HG03558 (cell line): ENCODE data around the gene LMX1B.
"Not testable (repeated sequence)": the region's sequence is repeated elsewhere in the genome, so short reads cannot be mapped to it uniquely, and the experiment has no call there.

Source experiments
- ATAC-seq: cut with Tn5 transposase; IDR thresholded peaks from one replicate; pipeline ENCODE4 v1.9.1; 2021; ENCODE audit warnings: moderate number of reproducible peaks; ENCODE audit not compliant: unreplicated experiment; ENCODE audit errors: extremely low read depth

Gene LMX1B

DNA sequence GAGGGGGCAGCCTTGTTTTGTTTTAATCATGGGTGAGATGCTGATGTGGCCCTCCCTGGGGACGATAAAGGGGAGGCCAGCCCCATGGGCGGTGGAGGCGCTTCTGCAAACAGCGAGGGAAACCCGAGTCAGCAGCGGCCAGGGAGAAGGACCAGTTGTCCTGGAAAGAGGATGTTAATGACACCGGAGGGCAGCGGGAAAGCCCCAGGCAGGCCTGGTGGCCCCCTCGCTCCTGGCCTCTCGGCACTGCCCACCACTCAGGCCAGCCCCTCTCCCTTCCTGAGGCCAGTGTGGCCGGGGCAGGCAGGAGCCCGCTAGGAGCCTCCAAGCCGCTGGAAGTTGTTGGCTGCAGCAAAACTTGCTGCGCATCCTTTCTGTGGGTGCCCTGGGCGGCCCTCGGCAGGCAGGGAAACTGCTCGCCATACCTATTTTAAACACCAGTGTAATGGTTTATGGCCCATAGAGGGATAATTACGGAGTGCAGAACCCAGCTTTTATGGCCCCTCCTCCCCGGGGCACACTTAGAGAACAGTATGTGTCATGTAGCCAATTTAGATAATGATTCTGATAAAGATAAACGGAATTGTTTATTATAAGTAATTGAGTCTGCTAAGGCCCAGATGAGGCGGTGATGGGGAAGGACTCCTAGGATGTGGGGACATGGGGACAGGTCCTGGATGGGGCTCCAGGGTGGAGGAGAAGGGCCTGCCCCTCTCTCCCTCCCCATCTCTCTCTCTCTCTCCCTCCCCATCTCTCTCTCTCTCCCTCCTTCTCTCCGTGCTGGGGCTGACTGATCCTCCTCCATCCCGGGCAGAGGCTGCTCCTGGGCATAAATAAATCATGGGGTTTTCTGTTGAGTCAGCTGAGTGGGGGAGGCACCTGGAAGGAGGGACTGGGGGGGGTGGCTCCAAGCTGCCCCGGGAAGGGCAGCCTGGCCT is 36.9 kb downstream of the LMX1B start:
- no peak for ATAC-seq

- no peak for ATAC-seq
Observed at GRCh38 chr9:126652140-126652582, 38.4 kb downstream of the LMX1B start.

- ATAC-seq = no peak
Observed at GRCh38 chr9:126654124-126654523, 40.4 kb downstream of the LMX1B start.

DNA sequence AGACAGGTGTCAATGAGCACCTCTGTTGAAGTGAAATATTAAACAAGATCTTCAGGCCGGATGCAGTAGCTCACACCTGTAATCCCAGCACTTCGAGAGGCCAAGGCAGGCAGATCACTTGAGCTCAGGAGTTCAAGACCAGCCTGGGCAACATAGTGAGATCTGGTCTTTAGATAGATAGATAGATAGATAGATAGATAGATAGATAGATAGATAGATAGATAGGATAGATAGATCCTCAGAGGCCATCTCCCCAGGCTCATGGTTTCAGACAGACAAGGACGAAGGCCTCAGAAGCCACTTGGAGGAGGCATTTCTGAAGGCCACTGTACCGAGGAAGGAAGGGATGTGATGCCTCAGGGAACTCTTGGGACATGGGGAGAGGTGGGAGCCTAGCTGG is 42.5 kb downstream of the LMX1B start:
- not testable (repeated sequence) for ATAC-seq

GRCh38 chr9:126658201-126658825 is 44.6 kb downstream of the LMX1B start:
- no peak for ATAC-seq

DNA sequence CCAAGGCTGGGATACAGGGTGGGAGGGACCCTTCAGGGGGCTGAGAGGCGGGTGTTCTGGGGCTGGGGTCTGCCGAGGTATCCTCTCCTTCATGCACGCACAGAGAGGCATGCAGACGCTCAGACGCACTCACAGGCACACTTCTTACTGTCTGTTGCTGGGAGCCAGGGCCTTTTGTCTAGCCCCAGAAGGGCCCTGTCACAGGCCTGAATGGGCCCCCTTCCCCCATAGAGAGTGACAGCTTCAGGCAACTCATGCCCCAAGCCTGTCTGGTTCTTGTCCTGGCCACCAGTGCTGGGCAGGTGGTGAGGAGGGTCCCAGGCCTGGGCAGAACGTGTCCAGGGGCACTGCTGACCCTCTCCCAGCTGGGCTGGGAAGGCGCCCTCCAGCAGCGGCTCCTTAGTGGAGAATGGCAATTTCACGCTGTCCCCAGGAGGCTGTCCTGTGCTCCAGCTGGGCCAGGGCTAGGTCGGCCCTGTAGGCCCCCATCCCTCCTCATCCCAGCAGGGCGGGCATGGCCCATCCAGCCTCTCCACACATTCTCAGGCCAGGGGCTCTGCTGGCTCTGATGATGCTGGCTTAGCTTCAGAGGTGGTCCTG is 45.3 kb downstream of the LMX1B start:
- no peak for ATAC-seq

- no peak for ATAC-seq
Observed at GRCh38 chr9:126661122-126661520, 47.4 kb downstream of the LMX1B start.

- no peak for ATAC-seq
Observed at GRCh38 chr9:126661521-126662251, 48.0 kb downstream of the LMX1B start.

DNA sequence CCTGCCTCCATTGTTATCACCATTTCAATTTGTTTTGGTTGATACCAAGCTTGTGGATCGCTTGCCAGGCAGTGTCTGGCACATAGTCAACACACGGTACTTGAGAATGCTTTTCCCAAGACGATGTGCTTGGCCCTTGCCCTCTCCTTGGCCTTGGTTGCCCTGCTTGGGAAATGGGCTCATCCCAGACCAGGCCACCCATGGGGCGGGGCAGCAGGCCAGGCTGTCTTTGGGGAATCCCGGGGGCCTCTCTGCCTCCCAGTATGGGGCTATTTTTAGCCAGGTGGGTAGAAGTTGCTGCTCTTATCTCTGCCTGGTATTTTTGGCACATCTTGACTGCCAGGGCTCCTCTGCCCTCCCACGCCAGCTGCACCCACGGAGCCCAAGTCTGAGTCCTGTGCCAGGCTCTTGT is 49.9 kb downstream of the LMX1B start:
- ATAC-seq = no peak

DNA sequence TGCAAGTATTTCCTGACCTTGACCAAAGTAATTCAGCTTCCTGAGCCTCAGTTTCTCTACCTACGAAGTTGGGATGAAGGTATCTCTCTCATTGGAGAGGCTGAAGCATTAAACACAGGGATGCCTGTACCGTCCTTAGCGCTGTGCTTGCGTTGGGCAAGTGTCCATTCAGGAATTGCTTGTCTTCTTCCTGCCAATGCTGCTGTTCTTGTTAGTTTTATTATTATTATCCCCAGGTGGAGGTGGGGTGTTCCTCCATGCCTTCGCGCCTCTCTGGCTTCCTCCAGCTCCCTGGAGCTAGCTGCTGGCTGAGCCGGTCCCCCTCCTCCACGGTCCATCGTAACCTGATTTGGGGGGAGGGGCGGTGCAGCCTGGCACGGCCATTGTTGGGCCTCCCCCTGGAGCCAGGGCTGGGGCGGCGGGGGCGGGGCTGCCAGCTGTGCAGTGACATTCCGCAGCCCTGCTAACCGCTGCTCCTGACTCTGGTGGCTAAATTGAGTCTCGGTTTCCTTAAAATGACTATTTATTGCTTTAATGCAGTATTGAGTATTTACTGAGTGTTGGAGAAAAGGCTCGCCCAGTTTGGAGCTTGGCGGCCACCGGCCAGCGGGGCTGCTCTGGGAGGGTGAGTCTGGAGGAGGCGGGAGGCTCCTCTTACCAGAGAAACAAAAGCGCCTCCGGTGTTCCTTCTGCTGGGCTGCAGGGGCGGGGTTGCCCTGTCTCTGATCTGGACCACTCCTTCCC is 51.3 kb downstream of the LMX1B start:
- ATAC-seq = no peak

DNA sequence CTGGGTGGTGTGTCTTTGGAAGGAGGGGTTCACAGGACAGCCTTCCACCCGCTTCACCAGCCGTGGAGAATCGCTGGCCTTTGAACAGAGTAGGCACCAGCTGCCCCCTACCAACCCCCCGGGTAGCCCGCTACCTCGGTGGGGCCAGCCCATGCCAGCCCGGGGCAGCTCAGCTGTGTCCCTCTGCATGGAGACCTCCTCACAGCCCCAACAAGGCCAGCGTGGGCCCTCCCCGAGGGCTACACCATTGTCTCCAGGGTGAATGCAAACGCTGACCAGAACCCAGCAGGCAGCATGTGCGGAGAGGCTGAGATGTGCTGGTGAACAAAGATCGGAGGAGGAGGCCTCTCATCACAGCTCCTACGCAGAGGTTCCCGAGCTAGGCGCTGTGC is 51.9 kb downstream of the LMX1B start:
- no peak for ATAC-seq

- ATAC-seq = no peak
Observed at GRCh38 chr9:126666155-126666803, 52.6 kb downstream of the LMX1B start.

DNA sequence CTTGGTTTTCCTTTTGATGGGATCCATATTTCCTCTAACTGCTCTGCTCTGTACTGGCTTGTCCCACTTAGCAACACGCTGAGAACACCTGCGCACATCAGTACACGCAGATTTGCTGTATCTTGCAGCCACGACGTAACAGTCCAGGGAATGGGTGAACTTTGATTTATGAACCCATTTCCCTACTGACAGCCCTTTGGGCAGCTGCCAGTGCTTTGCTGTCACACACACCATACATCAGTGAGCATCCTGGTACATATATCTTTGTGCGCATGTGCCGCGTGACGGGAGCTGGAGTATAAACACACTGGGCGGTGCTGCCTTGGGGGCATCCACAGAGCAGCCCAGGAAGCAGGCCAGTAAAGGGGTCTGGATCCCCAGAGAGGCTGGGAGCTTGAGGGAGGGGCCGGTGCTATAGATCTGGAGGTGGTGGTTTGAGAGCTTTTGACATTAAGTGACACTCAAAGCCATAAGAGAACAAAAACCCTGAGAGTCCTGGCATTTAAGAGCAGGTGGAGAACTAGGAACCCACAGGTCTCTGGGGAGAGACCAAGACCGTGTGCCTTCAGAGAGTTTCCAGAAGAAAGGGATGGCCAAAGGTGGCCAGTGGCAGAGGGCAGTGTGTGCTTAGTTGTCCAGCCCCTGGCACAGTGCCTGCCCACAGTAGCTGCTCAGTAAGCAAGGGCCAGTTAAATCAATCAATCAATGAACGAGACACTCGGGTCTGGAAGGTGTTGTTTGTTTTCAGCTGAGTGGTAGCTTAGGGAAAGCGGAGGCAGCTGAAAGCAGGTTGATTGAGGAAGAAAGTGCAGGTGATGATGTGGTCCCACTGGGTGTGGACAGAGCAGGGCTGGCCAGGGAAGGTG is 53.7 kb downstream of the LMX1B start:
- no peak for ATAC-seq

GRCh38 chr9:126668058-126668457 is 54.3 kb downstream of the LMX1B start:
- no peak for ATAC-seq

DNA sequence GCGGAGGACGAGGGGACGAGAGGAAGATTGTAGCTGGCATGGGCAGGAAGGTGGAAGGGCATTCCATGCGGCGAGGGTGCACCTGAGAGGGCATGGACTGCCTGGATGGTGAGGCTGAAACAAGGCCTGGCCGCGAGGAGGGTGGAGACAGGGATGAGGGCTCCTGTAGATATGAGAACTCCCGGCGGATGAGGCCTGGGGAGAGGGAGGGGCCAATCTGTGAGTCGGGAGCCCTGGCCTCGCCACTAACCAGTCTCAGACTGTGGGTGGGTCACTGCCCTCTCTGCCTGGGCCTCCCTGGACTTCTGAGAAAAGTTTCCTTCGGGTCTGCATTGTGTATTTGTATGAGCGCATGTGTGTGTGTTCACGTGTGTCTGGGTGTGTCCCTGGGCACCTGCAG is 55.4 kb downstream of the LMX1B start:
- ATAC-seq = no peak

DNA sequence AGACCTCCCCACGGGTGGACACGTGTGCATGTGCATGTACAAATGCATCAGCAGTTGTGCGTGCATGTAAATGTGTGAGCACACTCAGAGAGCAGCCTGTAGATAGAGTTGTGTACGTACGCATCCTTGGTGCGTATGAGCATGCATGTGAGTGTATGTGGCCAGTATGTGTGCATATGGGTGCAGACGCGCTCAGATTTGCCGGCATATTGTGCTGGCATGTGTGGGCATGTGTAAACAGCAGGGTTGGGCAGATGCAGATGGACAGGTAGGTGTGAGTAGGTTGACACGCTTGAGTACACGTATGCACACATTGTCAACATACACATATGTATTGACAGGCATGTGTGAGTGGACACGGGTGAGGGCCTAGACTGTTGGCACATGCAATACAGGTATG is 56.5 kb downstream of the LMX1B start:
- no peak for ATAC-seq

DNA sequence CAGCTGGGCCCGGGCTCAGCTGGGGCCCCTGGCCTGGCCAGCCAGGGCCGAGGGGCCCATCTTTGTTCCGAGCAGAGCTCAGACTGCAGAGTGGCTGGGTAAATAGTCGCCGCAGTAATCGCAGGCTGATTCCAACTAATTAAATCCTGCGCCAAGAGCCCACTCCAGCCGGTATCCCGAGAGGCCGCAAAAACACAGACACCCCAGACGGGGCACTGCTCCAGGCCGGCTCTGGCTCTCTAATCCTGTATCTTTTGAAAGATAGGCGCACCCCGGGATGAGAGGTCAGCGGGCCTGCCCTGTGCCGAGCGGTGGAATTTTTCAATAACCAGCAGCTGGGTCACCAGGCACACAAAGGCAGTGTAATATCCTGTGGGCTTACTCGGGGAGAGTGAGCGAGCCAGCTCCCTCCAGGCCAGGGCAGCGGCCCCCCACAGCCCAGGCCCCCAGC is 57.7 kb downstream of the LMX1B start:
- ATAC-seq = no peak

DNA sequence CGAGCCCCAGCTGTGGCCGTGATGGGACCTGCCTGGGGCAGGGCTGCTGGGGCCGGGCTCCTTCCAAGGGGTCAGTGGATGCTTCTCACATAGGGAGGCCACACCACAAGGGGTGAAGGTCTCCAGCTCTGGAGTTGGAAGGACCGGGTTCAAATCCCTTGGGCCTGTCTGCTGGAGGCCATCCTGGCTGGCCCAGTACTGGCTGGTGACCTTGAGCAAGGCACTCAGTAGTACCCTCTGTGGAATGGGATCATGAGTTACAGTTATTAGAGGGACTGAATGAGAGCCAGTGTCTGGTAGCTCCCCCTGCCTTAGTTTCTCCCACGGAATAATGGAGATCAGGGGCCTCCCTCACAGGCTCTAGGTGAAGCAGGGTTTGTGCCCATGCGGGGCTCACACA is 58.3 kb downstream of the LMX1B start:
- no peak for ATAC-seq
